Right lobe of liver (tissue), 6 donors: ENCODE data around the gene ZIC1. TPM values are rescaled to one million over a fixed set of nuclear protein-coding genes. Genes with fewer than 3 reads are reported as not detected.

Source experiments
- ATAC-seq, 4 donors: fragments of 200-7000 bp; cut with Tn5 transposase; one replicate each; pipeline ENCODE4 v1.9.1; 2020; ENCODE audit warnings: mild to moderate bottlenecking in 4 of 4, moderate library complexity in 4 of 4
- DNase-seq, 3 donors: peaks; one replicate each; pipeline ENCODE4 v3.0.0-alpha.2; 2020
- H3K27ac ChIP-seq, 3 donors: fragments of 200-600 bp; one replicate each; pipeline ENCODE4 v1.8.0; 2022
- H3K27me3 ChIP-seq, 2 donors: fragments of 200-600 bp; one replicate each; pipeline ENCODE4 v1.8.0; 2022
- H3K36me3 ChIP-seq, 4 donors: fragments of 200-600 bp; sonication (generic) in 1 of 4; one replicate each; pipeline versions ENCODE4 v1.5.1 to v1.8.0; 2017 to 2022; ENCODE audit warnings: control low read depth in 1 of 4
- H3K4me1 ChIP-seq, 4 donors: fragments of 200-600 bp; sonication (generic) in 1 of 4; one replicate each; pipeline versions ENCODE4 v1.5.1 to v1.8.0; 2017 to 2022; ENCODE audit warnings: control low read depth in 1 of 4
- H3K4me3 ChIP-seq, 3 donors: fragments of 200-600 bp; one replicate each; pipeline ENCODE4 v1.8.0; 2022
- H3K9me3 ChIP-seq, 4 donors: fragments of 200-600 bp; sonication (generic) in 1 of 4; one replicate each; pipeline versions ENCODE4 v1.5.1 to v1.8.0; 2017 to 2022; ENCODE audit warnings: control low read depth in 1 of 4
- CTCF ChIP-seq, 4 donors: fragments of 200-600 bp in 3 of 4; fragments of 450-650 bp in 1 of 4; IDR thresholded peaks; one replicate each; pipeline versions ENCODE4 v1.5.1 to v1.8.0; 2016 to 2022; ENCODE audit warnings: antibody characterized with exemption in 4 of 4, mild to moderate bottlenecking in 2 of 4
- POLR2A ChIP-seq: fragments of 450-650 bp; IDR thresholded peaks from one replicate; pipeline ENCODE4 v1.6.1; 2017; ENCODE audit warnings: antibody characterized with exemption, mild to moderate bottlenecking
- WGBS: methylation state at CpG from one replicate; pipeline ENCODE4 v1.1.6; 2018; ENCODE audit warnings: low coverage, low lambda C conversion rate; ENCODE audit not compliant: insufficient coverage; ENCODE audit errors: missing lambda C conversion rate; 5-methylcytosine and 5-hydroxymethylcytosine counted together
- intact Hi-C, 2 donors: fragments of 100-400 bp; cut with DNase I; formaldehyde crosslinking; loops; one replicate each; pipeline versions ENCODE4 v1.11.2 to v1.14.1; 2022
- total RNA-seq, 6 experiments: library from RNA; depleted of rRNA in 2 of 6; stranded (reverse); fragments of >200 nt in 2 of 6; fragmentation: NEBNext Ultra II Directional in 3 of 6; extraction: Animal tissue kit (Norgen Biotek cat#: 25700) in 3 of 6; gene quantifications; one replicate each; pipeline versions ENCODE4 v1.1.0 to v1.2.4, GENCODE V29; 2016 to 2023
- donor health status: DM: no; HTN: yes; CAD: no.
- donor health status: DM: no; HTN: no; CAD: no.
- donor health status: DM: no; HTN: no; CAD: no.
- donor health status: DM: no; HTN: yes; CAD: no.
- donor health status: DM: no; HTN: yes; CAD: no.

The ZIC1 gene
- total RNA-seq, 6 experiments from 2014 or later: 1.1 to 14.6 (median 9.6) TPM

DNA sequence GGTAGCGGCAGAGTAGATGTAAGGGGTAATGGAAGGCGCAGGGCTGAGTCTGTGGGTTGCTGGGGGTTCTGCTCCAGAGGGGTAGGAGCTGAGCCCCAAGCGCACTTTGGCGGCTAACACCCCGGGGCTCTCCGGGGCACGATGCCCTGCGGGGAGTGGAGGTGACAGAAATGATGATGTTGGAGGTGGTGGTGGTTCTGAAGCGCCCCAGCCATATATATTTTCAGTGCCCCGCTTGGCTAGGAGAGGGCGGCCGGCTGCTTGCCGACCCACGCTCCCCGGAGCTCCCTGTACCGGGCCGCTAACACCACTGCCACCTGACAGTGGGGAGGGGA is 12.5 kb upstream of the ZIC1 start:
- no peak overlapping the region for H3K4me3 ChIP-seq
- no peak for TF ChIP-seq POLR2A
- TF ChIP-seq CTCF (IDR thresholded peaks at IDR 0.05): no peak
- DNase-seq (no peak), ATAC-seq (no peak)
- H3K4me1 ChIP-seq: peaks cover 0 to 16% (median 0%) of the 10 kb centered on the region in 4 donors
- no peak overlapping the region for H3K27ac ChIP-seq
- WGBS: 30% methylated on average over 2 of the region's 17 CpGs
- intact Hi-C loops: no loop called here
- H3K9me3 ChIP-seq: no peaks in the 10 kb centered on the region
- no peaks in the 10 kb centered on the region for H3K27me3 ChIP-seq
- H3K36me3 ChIP-seq: no peaks in the 10 kb centered on the region

GRCh38 chr3:147397155-147397874 is 11.8 kb upstream of the ZIC1 start:
- no peak for ATAC-seq
- Histone ChIP-seq H3K27ac (no peak overlapping the region), H3K4me3 (no peak overlapping the region), H3K4me1 (peaks cover 0 to 12% (median 0%) of the 10 kb centered on the region in 4 donors), H3K27me3 (no peaks in the 10 kb centered on the region), H3K36me3 (no peaks in the 10 kb centered on the region), H3K9me3 (no peaks in the 10 kb centered on the region)
- WGBS: 28% methylated on average over 29 of the region's 34 CpGs
- TF ChIP-seq CTCF (IDR thresholded peaks at IDR 0.05) (no peak), POLR2A (no peak)
- DNase-seq: no peak
- intact Hi-C loops: no loop called here

GRCh38 chr3:147397875-147398812 is 11.0 kb upstream of the ZIC1 start:
- ATAC-seq (no peak), DNase-seq (no peak)
- 14% methylated on average over 32 of the region's 46 CpGs for WGBS
- Histone ChIP-seq H3K4me1 (peaks cover 0 to 7% (median 0%) of the 10 kb centered on the region in 4 donors), H3K27ac (no peak overlapping the region), H3K4me3 (no peak overlapping the region), H3K9me3 (no peaks in the 10 kb centered on the region), H3K27me3 (no peaks in the 10 kb centered on the region), H3K36me3 (no peaks in the 10 kb centered on the region)
- TF ChIP-seq POLR2A: no peak
- TF ChIP-seq CTCF (IDR thresholded peaks at IDR 0.05): no peak
- intact Hi-C loops: no loop called here

DNA sequence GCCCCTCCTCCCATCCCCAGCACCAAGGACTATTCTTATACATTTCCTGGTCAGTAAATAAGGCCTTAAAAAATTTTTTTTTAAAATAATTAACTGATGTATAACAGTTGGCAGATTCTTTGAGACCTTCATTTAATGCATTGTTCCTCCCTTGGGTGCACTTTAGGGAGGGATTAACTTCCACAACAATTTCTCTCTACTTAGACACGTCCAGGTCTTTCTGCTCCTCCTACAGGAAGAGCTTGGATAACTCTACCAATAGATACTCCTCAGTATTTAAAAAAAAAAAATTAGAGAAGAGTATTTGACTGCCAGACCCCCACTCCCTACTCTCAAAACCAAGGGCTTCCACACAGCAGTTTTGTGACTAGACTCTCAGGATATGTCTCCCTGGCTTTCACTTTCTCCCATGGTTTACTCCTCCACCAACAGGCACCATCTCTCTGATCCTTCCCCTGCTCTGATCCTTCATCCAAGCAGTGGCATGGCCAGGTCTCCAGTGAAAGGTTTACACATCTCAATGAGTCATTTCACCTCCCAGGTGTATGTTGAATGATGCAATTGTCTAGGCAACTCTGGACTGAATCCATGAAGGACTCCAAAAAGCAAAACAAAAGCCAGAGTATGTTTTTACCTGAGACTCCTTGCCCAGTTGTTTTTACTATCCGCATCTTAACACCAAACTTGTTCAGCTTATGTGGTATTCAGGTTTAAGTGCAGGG is 10.2 kb upstream of the ZIC1 start:
- H3K9me3 ChIP-seq: no peaks in the 10 kb centered on the region
- intact Hi-C loops: no loop called here
- no peaks in the 10 kb centered on the region for H3K4me1 ChIP-seq
- no peak overlapping the region for H3K4me3 ChIP-seq
- H3K27ac ChIP-seq: no peak overlapping the region
- 59% methylated on average over 2 of the region's 2 CpGs for WGBS
- ATAC-seq (peak in 1 of 4 donors; percentile 54), DNase-seq (no peak)
- no peaks in the 10 kb centered on the region for H3K36me3 ChIP-seq
- no peaks in the 10 kb centered on the region for H3K27me3 ChIP-seq
- TF ChIP-seq CTCF (IDR thresholded peaks at IDR 0.05): no peak
- no peak for TF ChIP-seq POLR2A
